ENCODE data around the gene PCCA. TPM values are rescaled to one million over a fixed set of nuclear protein-coding genes. Genes with fewer than 3 reads are reported as not detected.

The PCCA gene
- polyA plus RNA-seq, 2 of the 4 experiments (the other 2 are of a cell fraction) = 13.2 to 13.7 TPM

DNA sequence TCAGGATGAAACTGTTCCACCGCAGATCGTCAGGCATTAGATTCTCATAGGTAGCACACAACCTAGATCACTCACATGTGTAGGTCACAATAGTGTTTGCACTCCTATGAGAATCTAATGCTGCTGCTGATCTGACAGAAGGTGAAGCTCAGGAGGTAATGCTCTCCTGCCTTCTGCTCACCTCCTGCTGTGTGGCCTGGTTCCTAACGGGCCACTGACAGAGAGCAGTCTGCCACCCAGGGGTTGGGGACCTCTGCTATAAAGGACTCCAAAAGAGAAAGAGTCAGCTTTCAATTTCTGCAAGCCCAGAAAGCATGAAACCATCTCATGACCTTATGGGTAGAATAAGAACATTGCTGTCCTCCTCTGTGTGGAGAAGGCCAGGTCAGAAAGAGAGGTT, 43.5 kb upstream of the PCCA start:
- ATAC-seq = no peak
- Histone ChIP-seq H3K4me1 (0 out of 3 replicates have a peak, but pooled peaks cover under 1% of the 10 kb centered on the region), H3K4me2 (no peak overlapping the region), H3K27ac (no peak overlapping the region), H3K9me3 (no peaks in the 10 kb centered on the region), H3K4me3 (no peak overlapping the region)
- no peak for TF ChIP-seq HES2 (IDR thresholded peaks at IDR 0.05)
- no peak for TF ChIP-seq FOSL2 (IDR thresholded peaks at IDR 0.05)
- no peak for TF ChIP-seq FOSL2 (CRISPR knock-in tag; IDR thresholded peaks at IDR 0.05)
- TF ChIP-seq TFCP2L1 (CRISPR knock-in tag; IDR thresholded peaks at IDR 0.05) = no peak
- TF ChIP-seq GATA3 (IDR thresholded peaks at IDR 0.05; ENCODE audit: borderline replicate concordance) = no peak
- no peak for TF ChIP-seq PBX3 (IDR thresholded peaks at IDR 0.05)
- no peak for TF ChIP-seq JUN (IDR thresholded peaks at IDR 0.05)
- TF ChIP-seq, protein P1, sequence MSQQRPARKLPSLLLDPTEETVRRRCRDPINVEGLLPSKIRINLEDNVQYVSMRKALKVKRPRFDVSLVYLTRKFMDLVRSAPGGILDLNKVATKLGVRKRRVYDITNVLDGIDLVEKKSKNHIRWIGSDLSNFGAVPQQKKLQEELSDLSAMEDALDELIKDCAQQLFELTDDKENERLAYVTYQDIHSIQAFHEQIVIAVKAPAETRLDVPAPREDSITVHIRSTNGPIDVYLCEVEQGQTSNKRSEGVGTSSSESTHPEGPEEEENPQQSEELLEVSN (IDR thresholded peaks at IDR 0.05; ENCODE audit: borderline replicate concordance, low read depth) = no peak
- POLR2A ChIA-PET = no interaction called here
- FAIRE-seq = no peak
- 90% methylated on average over 3 of the region's 3 CpGs for WGBS (ENCODE audit: missing lambda C conversion rate)
- CTCF ChIA-PET = interaction anchor here (0.7 to 1.1 kb wide), 2 partner anchors 11 to 190 kb away, joined by 4 to 5 read pairs; no protein-coding TSS in a partner anchor
- no peak for DNase-seq (ENCODE audit: low read depth in 1 of 2, low spot score in 1 of 2)

DNA sequence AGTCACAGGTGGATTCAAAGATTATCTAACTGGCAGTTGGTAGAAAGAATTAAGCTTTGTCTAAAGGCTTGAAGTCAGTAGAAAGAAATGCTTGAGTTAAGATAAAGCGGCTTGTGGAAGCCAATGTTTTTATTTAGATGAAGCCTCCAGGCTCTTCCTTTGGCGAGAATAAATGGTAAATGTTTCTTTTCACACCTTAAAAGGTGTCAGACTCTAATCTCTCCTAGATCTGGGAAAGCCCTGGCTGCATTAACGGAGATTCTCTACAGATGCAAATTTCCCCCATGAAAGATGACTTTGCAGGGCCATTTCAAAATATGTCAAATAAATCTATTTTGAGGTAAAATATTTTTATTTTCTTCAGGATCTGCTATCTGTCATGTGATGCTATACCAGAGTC, 37.8 kb upstream of the PCCA start:
- ATAC-seq (no peak), FAIRE-seq (no peak), DNase-seq (ENCODE audit: low read depth in 1 of 2, low spot score in 1 of 2) (no peak)
- H3K27ac ChIP-seq = no peak overlapping the region
- no peak overlapping the region for H3K4me2 ChIP-seq
- TF ChIP-seq ZNF302 (CRISPR knock-in tag; IDR thresholded peaks at IDR 0.05) (no peak), JUN (IDR thresholded peaks at IDR 0.05) (no peak), SREBF2 (IDR thresholded peaks at IDR 0.05) (no peak), RARB (CRISPR knock-in tag; IDR thresholded peaks at IDR 0.05) (no peak), HOXA7 (CRISPR knock-in tag; IDR thresholded peaks at IDR 0.05) (no peak)
- TF ChIP-seq, protein P2, sequence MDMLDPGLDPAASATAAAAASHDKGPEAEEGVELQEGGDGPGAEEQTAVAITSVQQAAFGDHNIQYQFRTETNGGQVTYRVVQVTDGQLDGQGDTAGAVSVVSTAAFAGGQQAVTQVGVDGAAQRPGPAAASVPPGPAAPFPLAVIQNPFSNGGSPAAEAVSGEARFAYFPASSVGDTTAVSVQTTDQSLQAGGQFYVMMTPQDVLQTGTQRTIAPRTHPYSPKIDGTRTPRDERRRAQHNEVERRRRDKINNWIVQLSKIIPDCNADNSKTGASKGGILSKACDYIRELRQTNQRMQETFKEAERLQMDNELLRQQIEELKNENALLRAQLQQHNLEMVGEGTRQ (IDR thresholded peaks at IDR 0.05) = no peak
- H3K9me3 ChIP-seq = no peaks in the 10 kb centered on the region
- 86% methylated on average over 3 of the region's 3 CpGs for WGBS (ENCODE audit: missing lambda C conversion rate)
- ChIA-PET CTCF (no interaction called here), POLR2A (no interaction called here)
- no peaks in the 10 kb centered on the region for H3K4me1 ChIP-seq
- H3K4me3 ChIP-seq = no peak overlapping the region

DNA sequence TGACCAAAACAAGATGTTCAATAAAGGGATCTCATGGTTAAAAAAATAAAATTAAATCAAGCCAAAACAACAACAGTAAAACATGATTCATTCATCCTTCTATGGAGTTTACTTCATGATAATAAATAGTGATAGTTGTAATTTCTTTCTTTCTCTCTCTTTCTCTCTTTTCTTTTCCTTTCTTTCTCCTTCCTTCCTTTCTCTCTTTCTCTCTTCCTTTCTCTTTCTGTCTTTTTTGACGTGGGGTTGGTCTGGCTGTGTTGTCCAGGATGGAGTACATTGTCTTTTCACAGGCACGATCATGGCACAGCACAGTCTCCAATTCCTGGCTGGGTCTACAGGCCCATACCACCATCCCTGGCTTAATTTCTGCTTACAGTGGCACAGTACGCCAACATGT, 29.1 kb upstream of the PCCA start:
- CTCF ChIA-PET = no interaction called here
- POLR2A ChIA-PET = no interaction called here
- ATAC-seq = no peak

More for the DNA sequence above, 29.1 kb upstream of the PCCA start:
- WGBS (ENCODE audit: missing lambda C conversion rate) = 80% methylated on average over 3 of the region's 3 CpGs
- Histone ChIP-seq H3K9me3 (no peaks in the 10 kb centered on the region), H3K4me2 (no peak overlapping the region), H3K4me1 (no peaks in the 10 kb centered on the region), H3K4me3 (no peak overlapping the region), H3K27ac (no peak overlapping the region)
- FAIRE-seq (no peak), DNase-seq (ENCODE audit: low read depth in 1 of 2, low spot score in 1 of 2) (no peak)
- TF ChIP-seq, protein P3, sequence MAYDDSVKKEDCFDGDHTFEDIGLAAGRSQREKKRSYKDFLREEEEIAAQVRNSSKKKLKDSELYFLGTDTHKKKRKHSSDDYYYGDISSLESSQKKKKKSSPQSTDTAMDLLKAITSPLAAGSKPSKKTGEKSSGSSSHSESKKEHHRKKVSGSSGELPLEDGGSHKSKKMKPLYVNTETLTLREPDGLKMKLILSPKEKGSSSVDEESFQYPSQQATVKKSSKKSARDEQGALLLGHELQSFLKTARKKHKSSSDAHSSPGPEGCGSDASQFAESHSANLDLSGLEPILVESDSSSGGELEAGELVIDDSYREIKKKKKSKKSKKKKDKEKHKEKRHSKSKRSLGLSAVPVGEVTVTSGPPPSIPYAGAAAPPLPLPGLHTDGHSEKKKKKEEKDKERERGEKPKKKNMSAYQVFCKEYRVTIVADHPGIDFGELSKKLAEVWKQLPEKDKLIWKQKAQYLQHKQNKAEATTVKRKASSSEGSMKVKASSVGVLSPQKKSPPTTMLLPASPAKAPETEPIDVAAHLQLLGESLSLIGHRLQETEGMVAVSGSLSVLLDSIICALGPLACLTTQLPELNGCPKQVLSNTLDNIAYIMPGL (CRISPR knock-in tag; IDR thresholded peaks at IDR 0.05; ENCODE audit: borderline replicate concordance) = no peak
- TF ChIP-seq PHF8 (IDR thresholded peaks at IDR 0.05; ENCODE audit: borderline replicate concordance, low read depth) (no peak), MAFK (IDR thresholded peaks at IDR 0.05; ENCODE audit: partially characterized antibody) (no peak), GATA3 (IDR thresholded peaks at IDR 0.05; ENCODE audit: borderline replicate concordance) (no peak), FOSB (CRISPR knock-in tag; IDR thresholded peaks at IDR 0.05) (no peak), ESRRA (IDR thresholded peaks at IDR 0.05; ENCODE audit: borderline replicate concordance, low read length) (no peak), ZC3H11A (IDR thresholded peaks at IDR 0.05) (no peak), TFCP2L1 (CRISPR knock-in tag; IDR thresholded peaks at IDR 0.05) (no peak), HOXB5 (CRISPR knock-in tag; IDR thresholded peaks at IDR 0.05) (no peak), NPAS2 (CRISPR knock-in tag; IDR thresholded peaks at IDR 0.05; ENCODE audit: borderline replicate concordance) (no peak), FOXS1 (CRISPR knock-in tag; IDR thresholded peaks at IDR 0.05) (no peak), CHD4 (IDR thresholded peaks at IDR 0.05; ENCODE audit: borderline replicate concordance) (no peak), RFX5 (IDR thresholded peaks at IDR 0.05) (no peak), ZNF302 (CRISPR knock-in tag; IDR thresholded peaks at IDR 0.05) (no peak), FOSL2 (IDR thresholded peaks at IDR 0.05) (no peak), FOSL2 (CRISPR knock-in tag; IDR thresholded peaks at IDR 0.05) (no peak), HOXB13 (CRISPR knock-in tag; IDR thresholded peaks at IDR 0.05; ENCODE audit: low read depth) (no peak)
- TF ChIP-seq, protein P4, sequence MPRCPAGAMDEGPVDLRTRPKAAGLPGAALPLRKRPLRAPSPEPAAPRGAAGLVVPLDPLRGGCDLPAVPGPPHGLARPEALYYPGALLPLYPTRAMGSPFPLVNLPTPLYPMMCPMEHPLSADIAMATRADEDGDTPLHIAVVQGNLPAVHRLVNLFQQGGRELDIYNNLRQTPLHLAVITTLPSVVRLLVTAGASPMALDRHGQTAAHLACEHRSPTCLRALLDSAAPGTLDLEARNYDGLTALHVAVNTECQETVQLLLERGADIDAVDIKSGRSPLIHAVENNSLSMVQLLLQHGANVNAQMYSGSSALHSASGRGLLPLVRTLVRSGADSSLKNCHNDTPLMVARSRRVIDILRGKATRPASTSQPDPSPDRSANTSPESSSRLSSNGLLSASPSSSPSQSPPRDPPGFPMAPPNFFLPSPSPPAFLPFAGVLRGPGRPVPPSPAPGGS (IDR thresholded peaks at IDR 0.05) = no peak
- TF ChIP-seq, protein P1 (IDR thresholded peaks at IDR 0.05; ENCODE audit: borderline replicate concordance, low read depth) = no peak
- TF ChIP-seq, protein P5, sequence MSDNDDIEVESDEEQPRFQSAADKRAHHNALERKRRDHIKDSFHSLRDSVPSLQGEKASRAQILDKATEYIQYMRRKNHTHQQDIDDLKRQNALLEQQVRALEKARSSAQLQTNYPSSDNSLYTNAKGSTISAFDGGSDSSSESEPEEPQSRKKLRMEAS (IDR thresholded peaks at IDR 0.05) = no peak
- TF ChIP-seq, protein P2 (IDR thresholded peaks at IDR 0.05) = no peak

Data from A549 (cell line).